DLD1 (cell line): Measurements from ENCODE around the gene CYYR1.
"Not testable (repeated sequence)": the region's sequence is repeated elsewhere in the genome, so short reads cannot be mapped to it uniquely, and the experiment has no call there.

Experiments
- in situ Hi-C: cut with HindIII; loops from 2 replicates; pipeline ENCODE4 v1.10.0; 2017; ENCODE audit warnings: low sequenced_read_pairs

CYYR1 gene

GRCh38 chr21:26491663-26492062, 81.4 kb downstream of the CYYR1 start:
- in situ Hi-C loops, result no loop called here

GRCh38 chr21:26490771-26491170, 82.3 kb downstream of the CYYR1 start:
- in situ Hi-C loops, result no loop called here

- in situ Hi-C loops, result no loop called here
These were observed 83.3 kb downstream of the CYYR1 start for GRCh38 chr21:26489781-26490180.

- in situ Hi-C loops, result no loop called here
These were observed 85.1 kb downstream of the CYYR1 start for GRCh38 chr21:26487981-26488480.

GRCh38 chr21:26473471-26473870, 99.6 kb downstream of the CYYR1 start:
- in situ Hi-C loops, result no loop called here

GRCh38 chr21:26471099-26471471, 102.0 kb downstream of the CYYR1 start:
- in situ Hi-C loops, result no loop called here

- in situ Hi-C loops, result no loop called here
These were observed 102.6 kb downstream of the CYYR1 start for GRCh38 chr21:26470351-26471098.

- in situ Hi-C loops, result no loop called here
These were observed 103.3 kb downstream of the CYYR1 start for GRCh38 chr21:26469789-26470188.

GRCh38 chr21:26465916-26466315, 107.2 kb downstream of the CYYR1 start:
- in situ Hi-C loops, result no loop called here

- in situ Hi-C loops, result no loop called here
These were observed 111.6 kb downstream of the CYYR1 start for GRCh38 chr21:26461500-26461899.

GRCh38 chr21:26460621-26461020, 112.5 kb downstream of the CYYR1 start:
- in situ Hi-C loops, result no loop called here

GRCh38 chr21:26458854-26459253, 114.2 kb downstream of the CYYR1 start:
- in situ Hi-C loops, result not testable (repeated sequence)

GRCh38 chr21:26457817-26458216, 115.3 kb downstream of the CYYR1 start:
- in situ Hi-C loops, result no loop called here

GRCh38 chr21:26453267-26453666, 119.8 kb downstream of the CYYR1 start:
- in situ Hi-C loops, result no loop called here

GRCh38 chr21:26451081-26451740, 121.9 kb downstream of the CYYR1 start:
- in situ Hi-C loops, result no loop called here

- in situ Hi-C loops, result no loop called here
These were observed 123.9 kb downstream of the CYYR1 start for GRCh38 chr21:26449161-26449560.

GRCh38 chr21:26448751-26449150, 124.3 kb downstream of the CYYR1 start:
- in situ Hi-C loops, result no loop called here

GRCh38 chr21:26447932-26448475, 125.1 kb downstream of the CYYR1 start:
- in situ Hi-C loops, result no loop called here

GRCh38 chr21:26445440-26445839, 127.6 kb downstream of the CYYR1 start:
- in situ Hi-C loops, result no loop called here

GRCh38 chr21:26444646-26445045, 128.4 kb downstream of the CYYR1 start:
- in situ Hi-C loops, result no loop called here

- in situ Hi-C loops, result no loop called here
These were observed 129.2 kb downstream of the CYYR1 start for GRCh38 chr21:26443867-26444266.

- in situ Hi-C loops, result no loop called here
These were observed 129.8 kb downstream of the CYYR1 start for GRCh38 chr21:26443291-26443690.
